Gastrocnemius medialis (tissue), 4 donors: Measurements from ENCODE around the gene A3GALT2.

Experiments
- CTCF ChIP-seq, 5 experiments: fragments of 450-650 bp in 3 of 5; fragments of 200-600 bp in 2 of 5; sonication (generic) in 2 of 5; IDR thresholded peaks in 4 of 5; conservative IDR thresholded peaks in 1 of 5; 1 replicate in 4 of 5; 2 replicates in 1 of 5; pipeline ENCODE4 v1.5.1; 2016 to 2019; ENCODE audit warnings: antibody characterized with exemption in 5 of 5, mild to moderate bottlenecking in 3 of 5, moderate library complexity in 3 of 5
- POLR2A ChIP-seq, 2 donors: fragments of 450-650 bp; IDR thresholded peaks; one replicate each; pipeline ENCODE4 v1.6.1; 2017; ENCODE audit warnings: antibody characterized with exemption in 2 of 2, mild to moderate bottlenecking in 2 of 2, moderate library complexity in 2 of 2

- TF ChIP-seq CTCF (IDR thresholded peaks at IDR 0.05 in 4 of 5, conservative IDR thresholded peaks at IDR 0.05 in 1 of 5) (peak; percentile 97 to 99 (median 99)), POLR2A (IDR thresholded peaks at IDR 0.05) (peak in 1 of 2 donors; percentile 24)
Observed at GRCh38 chr1:33367485-33368405, 46.8 kb upstream of the A3GALT2 start.
